OCI-LY3 (cell line): ENCODE measurements around the gene DNAJC15.

Source experiments
- EZH2phosphoT487 ChIP-seq: fragments of 200-600 bp; shearing (Covaris generic); IDR thresholded peaks from 2 replicates; pipeline ENCODE4 v1.6.1; 2018; ENCODE audit warnings: antibody characterized with exemption, mixed run types, low read depth
- TF ChIP-seq, protein P1 (sequence below): fragments of 200-600, 300-600 bp; sonication (generic); IDR thresholded peaks from 2 replicates; pipeline ENCODE4 v1.5.1; 2014; ENCODE audit warnings: antibody characterized with exemption, low read length, low read depth

DNA sequence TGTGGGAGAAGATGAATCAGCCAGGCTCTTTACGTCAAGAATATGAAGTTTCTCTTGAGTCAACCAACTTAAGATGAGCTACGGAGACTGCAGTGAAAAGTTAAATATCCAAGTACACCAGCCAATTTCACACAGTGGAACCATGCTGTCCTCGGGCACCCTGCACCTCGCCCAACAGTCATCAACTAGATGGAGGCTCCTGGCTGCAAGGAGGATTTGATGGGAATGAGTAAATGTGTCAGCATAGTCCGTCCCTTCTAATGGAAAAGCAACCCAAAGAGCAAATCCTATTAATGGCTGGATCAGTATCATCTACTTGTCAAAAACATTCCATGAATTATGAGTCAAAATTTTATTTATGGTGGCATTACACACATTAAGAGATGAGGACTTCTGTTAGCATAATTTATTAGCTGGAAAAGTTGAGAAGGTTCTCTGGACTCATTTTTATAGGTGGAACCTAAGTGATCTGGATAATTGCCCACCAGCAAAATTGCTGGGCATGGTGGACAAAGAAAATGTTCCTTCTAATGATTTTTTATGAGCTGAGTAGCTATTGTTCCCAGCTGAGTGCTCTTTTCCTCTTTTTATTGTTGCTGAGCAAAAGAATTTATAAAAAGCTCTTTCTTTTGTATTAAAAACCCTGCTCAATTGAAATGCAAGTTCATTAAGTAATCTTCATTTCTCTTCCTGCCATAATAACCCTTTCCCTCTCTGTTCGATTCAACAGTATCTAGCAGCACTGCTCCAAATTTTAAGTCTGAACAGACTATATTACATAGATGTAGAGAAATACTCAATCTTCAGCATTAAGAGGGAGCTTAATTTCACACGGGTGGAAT lies 88.4 kb downstream of the DNAJC15 start:
- TF ChIP-seq, protein P1, sequence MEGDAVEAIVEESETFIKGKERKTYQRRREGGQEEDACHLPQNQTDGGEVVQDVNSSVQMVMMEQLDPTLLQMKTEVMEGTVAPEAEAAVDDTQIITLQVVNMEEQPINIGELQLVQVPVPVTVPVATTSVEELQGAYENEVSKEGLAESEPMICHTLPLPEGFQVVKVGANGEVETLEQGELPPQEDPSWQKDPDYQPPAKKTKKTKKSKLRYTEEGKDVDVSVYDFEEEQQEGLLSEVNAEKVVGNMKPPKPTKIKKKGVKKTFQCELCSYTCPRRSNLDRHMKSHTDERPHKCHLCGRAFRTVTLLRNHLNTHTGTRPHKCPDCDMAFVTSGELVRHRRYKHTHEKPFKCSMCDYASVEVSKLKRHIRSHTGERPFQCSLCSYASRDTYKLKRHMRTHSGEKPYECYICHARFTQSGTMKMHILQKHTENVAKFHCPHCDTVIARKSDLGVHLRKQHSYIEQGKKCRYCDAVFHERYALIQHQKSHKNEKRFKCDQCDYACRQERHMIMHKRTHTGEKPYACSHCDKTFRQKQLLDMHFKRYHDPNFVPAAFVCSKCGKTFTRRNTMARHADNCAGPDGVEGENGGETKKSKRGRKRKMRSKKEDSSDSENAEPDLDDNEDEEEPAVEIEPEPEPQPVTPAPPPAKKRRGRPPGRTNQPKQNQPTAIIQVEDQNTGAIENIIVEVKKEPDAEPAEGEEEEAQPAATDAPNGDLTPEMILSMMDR = no peak
- no peak for TF ChIP-seq EZH2phosphoT487
